ENCODE results near the gene SUMO1. TPM values are rescaled to one million over a fixed set of nuclear protein-coding genes. Genes with fewer than 3 reads are reported as not detected.

SUMO1 gene
- total and polyA plus RNA-seq, 2 of the 8 experiments (the other 6 are each of a cell fraction or from before 2014, with no cell fraction given): 108 to 238 TPM

DNA sequence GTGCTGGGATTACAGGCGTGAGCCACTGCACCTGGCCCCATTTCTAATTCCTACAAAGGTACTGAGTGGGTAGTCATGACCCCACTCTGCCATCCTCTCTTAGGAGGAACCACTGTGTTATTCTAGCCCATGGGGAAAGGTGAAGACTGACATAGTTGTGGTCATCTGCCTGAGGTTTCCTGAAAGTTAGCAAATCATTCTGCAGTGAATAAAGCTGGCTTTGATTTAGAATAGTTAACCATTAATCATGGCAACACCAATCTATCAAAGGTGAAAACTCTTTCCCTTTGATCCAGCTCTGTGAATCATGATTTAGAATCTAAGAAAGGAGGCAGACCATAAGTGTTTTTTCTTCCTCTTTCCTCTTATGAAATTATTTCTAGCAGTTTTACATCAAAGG, 50.8 kb downstream of the SUMO1 start (continued):
- TF ChIP-seq, protein P1, sequence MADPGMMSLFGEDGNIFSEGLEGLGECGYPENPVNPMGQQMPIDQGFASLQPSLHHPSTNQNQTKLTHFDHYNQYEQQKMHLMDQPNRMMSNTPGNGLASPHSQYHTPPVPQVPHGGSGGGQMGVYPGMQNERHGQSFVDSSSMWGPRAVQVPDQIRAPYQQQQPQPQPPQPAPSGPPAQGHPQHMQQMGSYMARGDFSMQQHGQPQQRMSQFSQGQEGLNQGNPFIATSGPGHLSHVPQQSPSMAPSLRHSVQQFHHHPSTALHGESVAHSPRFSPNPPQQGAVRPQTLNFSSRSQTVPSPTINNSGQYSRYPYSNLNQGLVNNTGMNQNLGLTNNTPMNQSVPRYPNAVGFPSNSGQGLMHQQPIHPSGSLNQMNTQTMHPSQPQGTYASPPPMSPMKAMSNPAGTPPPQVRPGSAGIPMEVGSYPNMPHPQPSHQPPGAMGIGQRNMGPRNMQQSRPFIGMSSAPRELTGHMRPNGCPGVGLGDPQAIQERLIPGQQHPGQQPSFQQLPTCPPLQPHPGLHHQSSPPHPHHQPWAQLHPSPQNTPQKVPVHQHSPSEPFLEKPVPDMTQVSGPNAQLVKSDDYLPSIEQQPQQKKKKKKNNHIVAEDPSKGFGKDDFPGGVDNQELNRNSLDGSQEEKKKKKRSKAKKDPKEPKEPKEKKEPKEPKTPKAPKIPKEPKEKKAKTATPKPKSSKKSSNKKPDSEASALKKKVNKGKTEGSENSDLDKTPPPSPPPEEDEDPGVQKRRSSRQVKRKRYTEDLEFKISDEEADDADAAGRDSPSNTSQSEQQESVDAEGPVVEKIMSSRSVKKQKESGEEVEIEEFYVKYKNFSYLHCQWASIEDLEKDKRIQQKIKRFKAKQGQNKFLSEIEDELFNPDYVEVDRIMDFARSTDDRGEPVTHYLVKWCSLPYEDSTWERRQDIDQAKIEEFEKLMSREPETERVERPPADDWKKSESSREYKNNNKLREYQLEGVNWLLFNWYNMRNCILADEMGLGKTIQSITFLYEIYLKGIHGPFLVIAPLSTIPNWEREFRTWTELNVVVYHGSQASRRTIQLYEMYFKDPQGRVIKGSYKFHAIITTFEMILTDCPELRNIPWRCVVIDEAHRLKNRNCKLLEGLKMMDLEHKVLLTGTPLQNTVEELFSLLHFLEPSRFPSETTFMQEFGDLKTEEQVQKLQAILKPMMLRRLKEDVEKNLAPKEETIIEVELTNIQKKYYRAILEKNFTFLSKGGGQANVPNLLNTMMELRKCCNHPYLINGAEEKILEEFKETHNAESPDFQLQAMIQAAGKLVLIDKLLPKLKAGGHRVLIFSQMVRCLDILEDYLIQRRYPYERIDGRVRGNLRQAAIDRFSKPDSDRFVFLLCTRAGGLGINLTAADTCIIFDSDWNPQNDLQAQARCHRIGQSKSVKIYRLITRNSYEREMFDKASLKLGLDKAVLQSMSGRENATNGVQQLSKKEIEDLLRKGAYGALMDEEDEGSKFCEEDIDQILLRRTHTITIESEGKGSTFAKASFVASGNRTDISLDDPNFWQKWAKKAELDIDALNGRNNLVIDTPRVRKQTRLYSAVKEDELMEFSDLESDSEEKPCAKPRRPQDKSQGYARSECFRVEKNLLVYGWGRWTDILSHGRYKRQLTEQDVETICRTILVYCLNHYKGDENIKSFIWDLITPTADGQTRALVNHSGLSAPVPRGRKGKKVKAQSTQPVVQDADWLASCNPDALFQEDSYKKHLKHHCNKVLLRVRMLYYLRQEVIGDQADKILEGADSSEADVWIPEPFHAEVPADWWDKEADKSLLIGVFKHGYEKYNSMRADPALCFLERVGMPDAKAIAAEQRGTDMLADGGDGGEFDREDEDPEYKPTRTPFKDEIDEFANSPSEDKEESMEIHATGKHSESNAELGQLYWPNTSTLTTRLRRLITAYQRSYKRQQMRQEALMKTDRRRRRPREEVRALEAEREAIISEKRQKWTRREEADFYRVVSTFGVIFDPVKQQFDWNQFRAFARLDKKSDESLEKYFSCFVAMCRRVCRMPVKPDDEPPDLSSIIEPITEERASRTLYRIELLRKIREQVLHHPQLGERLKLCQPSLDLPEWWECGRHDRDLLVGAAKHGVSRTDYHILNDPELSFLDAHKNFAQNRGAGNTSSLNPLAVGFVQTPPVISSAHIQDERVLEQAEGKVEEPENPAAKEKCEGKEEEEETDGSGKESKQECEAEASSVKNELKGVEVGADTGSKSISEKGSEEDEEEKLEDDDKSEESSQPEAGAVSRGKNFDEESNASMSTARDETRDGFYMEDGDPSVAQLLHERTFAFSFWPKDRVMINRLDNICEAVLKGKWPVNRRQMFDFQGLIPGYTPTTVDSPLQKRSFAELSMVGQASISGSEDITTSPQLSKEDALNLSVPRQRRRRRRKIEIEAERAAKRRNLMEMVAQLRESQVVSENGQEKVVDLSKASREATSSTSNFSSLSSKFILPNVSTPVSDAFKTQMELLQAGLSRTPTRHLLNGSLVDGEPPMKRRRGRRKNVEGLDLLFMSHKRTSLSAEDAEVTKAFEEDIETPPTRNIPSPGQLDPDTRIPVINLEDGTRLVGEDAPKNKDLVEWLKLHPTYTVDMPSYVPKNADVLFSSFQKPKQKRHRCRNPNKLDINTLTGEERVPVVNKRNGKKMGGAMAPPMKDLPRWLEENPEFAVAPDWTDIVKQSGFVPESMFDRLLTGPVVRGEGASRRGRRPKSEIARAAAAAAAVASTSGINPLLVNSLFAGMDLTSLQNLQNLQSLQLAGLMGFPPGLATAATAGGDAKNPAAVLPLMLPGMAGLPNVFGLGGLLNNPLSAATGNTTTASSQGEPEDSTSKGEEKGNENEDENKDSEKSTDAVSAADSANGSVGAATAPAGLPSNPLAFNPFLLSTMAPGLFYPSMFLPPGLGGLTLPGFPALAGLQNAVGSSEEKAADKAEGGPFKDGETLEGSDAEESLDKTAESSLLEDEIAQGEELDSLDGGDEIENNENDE (IDR thresholded peaks at IDR 0.05; ENCODE audit: insufficient replicate concordance, low read length): no peak
- TF ChIP-seq, protein P2, sequence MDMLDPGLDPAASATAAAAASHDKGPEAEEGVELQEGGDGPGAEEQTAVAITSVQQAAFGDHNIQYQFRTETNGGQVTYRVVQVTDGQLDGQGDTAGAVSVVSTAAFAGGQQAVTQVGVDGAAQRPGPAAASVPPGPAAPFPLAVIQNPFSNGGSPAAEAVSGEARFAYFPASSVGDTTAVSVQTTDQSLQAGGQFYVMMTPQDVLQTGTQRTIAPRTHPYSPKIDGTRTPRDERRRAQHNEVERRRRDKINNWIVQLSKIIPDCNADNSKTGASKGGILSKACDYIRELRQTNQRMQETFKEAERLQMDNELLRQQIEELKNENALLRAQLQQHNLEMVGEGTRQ (IDR thresholded peaks at IDR 0.05; ENCODE audit: low read length): no peak
- TF ChIP-seq YY1 (IDR thresholded peaks at IDR 0.05; ENCODE audit: low read depth, low read length) (no peak), MAFK (IDR thresholded peaks at IDR 0.05; ENCODE audit: low read depth, low read length) (no peak)
